Measurements from ENCODE around the gene NCAPD2.

The NCAPD2 gene

GRCh38 chr12:6534945-6535696 is 41.2 kb downstream of the NCAPD2 start:
- DNase-seq (ENCODE audit: low read depth), result no peak

DNA sequence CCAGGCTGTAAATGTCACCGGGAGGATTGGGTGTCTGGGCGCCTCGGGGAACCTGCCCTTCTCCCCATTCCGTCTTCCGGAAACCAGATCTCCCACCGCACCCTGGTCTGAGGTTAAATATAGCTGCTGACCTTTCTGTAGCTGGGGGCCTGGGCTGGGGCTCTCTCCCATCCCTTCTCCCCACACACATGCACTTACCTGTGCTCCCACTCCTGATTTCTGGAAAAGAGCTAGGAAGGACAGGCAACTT is 41.7 kb downstream of the NCAPD2 start:
- DNase-seq (ENCODE audit: low read depth), result no peak

DNA sequence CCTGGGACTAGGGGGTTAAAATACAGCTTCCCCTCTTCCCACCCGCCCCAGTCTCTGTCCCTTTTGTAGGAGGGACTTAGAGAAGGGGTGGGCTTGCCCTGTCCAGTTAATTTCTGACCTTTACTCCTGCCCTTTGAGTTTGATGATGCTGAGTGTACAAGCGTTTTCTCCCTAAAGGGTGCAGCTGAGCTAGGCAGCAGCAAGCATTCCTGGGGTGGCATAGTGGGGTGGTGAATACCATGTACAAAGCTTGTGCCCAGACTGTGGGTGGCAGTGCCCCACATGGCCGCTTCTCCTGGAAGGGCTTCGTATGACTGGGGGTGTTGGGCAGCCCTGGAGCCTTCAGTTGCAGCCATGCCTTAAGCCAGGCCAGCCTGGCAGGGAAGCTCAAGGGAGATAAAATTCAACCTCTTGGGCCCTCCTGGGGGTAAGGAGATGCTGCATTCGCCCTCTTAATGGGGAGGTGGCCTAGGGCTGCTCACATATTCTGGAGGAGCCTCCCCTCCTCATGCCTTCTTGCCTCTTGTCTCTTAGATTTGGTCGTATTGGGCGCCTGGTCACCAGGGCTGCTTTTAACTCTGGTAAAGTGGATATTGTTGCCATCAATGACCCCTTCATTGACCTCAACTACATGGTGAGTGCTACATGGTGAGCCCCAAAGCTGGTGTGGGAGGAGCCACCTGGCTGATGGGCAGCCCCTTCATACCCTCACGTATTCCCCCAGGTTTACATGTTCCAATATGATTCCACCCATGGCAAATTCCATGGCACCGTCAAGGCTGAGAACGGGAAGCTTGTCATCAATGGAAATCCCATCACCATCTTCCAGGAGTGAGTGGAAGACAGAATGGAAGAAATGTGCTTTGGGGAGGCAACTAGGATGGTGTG is 42.3 kb downstream of the NCAPD2 start:
- no peak for DNase-seq (ENCODE audit: low read depth)

GRCh38 chr12:6536894-6537579 is 43.1 kb downstream of the NCAPD2 start:
- no peak for DNase-seq (ENCODE audit: low read depth)

- peak; percentile 74 for DNase-seq (ENCODE audit: low read depth)
Observed at GRCh38 chr12:6537580-6538419, 43.9 kb downstream of the NCAPD2 start.

DNA sequence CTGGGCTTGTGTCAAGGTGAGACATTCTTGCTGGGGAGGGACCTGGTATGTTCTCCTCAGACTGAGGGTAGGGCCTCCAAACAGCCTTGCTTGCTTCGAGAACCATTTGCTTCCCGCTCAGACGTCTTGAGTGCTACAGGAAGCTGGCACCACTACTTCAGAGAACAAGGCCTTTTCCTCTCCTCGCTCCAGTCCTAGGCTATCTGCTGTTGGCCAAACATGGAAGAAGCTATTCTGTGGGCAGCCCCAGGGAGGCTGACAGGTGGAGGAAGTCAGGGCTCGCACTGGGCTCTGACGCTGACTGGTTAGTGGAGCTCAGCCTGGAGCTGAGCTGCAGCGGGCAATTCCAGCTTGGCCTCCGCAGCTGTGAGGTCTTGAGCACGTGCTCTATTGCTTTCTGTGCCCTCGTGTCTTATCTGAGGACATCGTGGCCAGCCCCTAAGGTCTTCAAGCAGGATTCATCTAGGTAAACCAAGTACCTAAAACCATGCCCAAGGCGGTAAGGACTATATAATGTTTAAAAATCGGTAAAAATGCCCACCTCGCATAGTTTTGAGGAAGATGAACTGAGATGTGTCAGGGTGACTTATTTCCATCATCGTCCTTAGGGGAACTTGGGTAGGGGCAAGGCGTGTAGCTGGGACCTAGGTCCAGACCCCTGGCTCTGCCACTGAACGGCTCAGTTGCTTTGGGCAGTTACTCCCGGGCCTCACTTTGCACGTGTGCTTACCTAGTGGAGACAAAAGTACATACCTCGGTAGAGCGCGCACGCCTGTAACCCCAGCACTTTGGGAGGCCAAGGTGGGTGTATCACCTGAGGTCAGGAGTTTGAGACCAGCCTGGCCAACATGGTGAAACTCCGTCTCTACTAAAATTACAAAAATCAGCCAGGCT is 44.8 kb downstream of the NCAPD2 start:
- no peak for DNase-seq (ENCODE audit: low read depth)

- no peak for DNase-seq (ENCODE audit: low read depth)
Observed at GRCh38 chr12:6539314-6539682, 45.4 kb downstream of the NCAPD2 start.

DNA sequence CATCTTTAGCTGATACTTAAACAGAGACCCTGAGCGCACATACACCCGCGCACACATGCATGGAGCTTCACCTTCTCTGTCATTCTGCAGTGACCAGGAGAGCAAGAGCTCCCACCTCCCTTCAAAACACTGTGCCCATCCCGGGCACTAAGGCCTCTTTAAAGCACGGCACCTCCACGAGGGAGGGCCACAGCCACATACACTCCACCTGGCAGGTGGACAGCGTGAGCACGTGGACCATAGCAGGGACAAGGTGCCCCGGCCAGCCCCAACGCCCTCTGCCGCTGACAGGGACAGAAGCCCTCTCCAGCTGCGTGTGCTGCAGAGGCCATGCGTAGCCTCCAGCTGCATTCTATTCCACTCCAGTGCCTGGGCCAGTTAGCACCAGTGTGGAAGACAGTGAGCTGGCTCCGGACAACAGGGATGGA is 45.8 kb downstream of the NCAPD2 start:
- DNase-seq (ENCODE audit: low read depth), result no peak

DNA sequence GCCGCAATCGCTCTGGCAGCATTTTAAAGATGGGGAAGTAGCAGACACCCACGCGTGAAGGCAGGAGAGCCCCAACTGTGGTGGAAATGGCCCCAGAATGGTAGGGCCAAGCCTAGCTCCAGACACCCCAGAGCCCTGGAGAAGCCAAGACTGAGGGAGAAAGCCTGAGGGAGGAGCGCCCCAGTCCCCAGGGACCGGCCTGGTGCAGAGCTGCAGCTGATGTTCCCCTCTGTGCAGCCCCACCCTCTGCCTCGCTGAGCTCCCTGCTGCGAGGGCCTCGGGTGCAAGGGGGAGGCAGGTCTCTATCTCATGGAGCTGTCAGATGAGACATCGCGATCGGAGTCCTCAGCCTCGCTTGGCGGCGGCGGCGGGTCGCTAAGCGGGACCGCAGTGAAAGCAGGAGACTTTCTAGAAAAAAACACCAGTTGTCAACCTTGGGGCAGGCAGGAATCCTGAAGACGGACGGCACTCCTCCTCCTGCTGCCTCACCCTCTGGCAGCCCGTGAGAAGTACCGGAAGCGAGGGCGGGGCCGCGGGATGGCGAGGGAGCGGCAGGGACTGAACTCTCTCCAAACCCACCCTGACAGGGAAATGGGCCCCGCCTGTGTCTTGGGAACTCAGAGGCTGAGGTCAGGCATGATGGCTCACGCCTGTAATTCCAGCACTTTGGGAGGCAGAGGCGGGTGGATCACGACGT is 46.4 kb downstream of the NCAPD2 start:
- DNase-seq (ENCODE audit: low read depth), result peak; percentile 88

DNA sequence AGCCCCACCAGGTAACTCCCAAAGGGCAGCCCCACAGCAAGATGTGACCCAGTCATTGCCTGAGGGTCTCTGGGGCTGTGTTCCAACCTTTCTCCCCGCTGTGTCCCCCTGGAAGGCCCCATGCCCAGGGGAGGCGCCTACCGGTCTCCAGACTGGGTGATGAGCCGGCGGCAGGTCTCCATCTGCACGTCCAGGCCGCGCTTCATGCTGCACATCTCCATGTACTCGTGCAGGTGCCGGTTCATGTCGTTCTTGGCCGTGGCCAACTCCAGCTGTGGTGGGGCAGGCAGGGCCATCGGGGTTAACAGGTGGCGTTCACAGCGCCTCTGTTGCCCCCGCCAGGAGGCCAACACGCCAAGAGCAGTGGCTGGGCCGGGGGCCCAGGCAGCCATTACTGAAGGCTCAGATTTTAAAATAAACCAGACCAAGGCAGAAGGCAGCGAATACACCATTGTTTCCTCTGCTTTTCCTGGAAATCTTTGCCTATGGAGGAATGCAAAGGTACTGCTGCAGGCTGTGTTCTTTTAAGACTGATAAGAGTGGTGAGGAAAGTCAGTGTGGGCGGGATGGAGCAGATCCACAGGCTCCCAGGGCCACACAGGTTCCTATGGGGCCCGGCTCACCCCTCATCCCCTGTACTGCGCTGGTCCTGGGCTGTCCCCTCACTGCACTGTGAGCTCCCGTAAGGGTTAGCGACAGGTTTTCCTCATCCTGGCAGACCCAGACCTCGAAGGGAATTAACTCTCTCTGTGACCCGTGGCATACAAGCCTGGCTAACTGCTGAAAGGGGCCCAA is 47.7 kb downstream of the NCAPD2 start:
- DNase-seq (ENCODE audit: low read depth), result no peak

GRCh38 chr12:6542209-6543009 is 48.5 kb downstream of the NCAPD2 start:
- no peak for DNase-seq (ENCODE audit: low read depth)

GRCh38 chr12:6546016-6546415 is 52.1 kb downstream of the NCAPD2 start:
- no peak for DNase-seq (ENCODE audit: low read depth)

DNA sequence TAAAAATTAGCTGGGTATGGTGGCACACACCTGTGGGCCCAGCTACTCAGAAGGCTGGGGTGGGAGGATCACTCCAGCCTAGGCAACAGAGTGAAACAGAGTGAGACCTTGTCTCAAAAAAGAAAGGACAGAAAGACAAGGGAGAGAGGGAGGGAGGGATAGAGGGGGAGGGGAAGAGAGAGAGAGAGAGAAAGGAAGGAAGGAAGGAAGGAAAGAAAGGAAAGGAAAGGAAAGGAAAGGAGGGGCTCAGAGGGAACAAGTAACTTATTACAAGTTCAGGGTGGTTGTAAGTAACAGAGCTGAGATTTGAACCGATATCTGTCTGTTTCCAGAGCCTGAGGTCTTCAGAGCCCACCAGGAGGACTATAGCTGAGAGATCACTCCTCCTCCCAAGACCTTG is 53.7 kb downstream of the NCAPD2 start:
- DNase-seq (ENCODE audit: low read depth), result no peak

DNA sequence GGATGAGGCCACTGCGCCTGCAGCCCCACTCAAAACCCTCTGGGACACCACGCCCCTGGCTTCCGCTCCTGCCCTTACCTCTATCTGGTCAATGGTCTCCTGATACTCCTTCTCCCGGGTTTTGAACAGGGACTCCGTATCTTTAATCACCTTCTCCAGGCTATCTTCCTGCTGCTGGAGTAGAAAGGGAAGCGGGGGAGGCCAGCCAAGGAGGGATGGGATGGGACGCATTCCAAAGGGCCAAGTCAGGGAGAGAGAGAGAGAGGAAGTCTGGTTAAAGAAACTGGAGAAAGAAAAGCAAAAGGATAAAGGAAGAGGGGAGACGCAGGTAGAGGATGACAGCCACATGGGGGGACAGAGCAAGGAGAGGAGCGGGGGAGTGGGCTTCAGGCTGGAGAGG is 54.1 kb downstream of the NCAPD2 start:
- no peak for DNase-seq (ENCODE audit: low read depth)

- DNase-seq (ENCODE audit: low read depth), result no peak
Observed at GRCh38 chr12:6548556-6548955, 54.7 kb downstream of the NCAPD2 start.

GRCh38 chr12:6548966-6549683 is 55.2 kb downstream of the NCAPD2 start:
- peak; percentile 44 for DNase-seq (ENCODE audit: low read depth)

DNA sequence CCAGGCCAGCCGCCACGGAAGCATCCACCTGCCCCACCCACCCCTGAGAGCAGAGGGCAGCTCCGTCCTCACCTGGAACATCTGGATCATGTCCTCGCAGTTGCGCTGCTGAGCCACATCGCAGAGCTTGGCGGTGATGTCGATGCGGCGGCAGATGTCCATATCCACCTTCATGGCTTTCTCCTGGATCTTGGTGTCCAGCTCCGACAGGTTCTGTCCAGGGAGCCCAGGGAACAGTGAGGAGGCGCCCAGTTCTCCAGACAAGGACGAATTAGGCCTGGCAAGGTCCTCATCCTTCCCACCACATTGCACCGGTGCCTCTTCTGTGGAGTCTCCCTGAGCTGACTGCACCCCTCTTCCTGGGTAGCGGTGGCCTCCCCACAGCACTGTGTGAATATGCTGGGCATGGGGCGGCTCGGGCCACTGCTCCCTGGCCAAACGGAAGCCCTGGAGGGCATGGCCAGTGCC is 55.8 kb downstream of the NCAPD2 start:
- no peak for DNase-seq (ENCODE audit: low read depth)
